PC-3 (cell line): Measurements from ENCODE around the gene TMEM132D.

Experiments
- EZH2 ChIP-seq: fragments of 300-600 bp; sonication (generic); IDR thresholded peaks from one replicate; pipeline ENCODE4 v1.6.1; 2017; ENCODE audit warnings: antibody characterized with exemption, mild to moderate bottlenecking, low read length; ENCODE audit not compliant: unreplicated experiment
- EZH2phosphoT487 ChIP-seq: fragments of 300-600 bp; sonication (generic); IDR thresholded peaks from 2 replicates; pipeline ENCODE4 v1.6.1; 2018; ENCODE audit warnings: mild to moderate bottlenecking, antibody characterized with exemption, low read length, borderline replicate concordance
- TF ChIP-seq, protein P1 (sequence below): fragments of 300-600 bp; sonication (generic); conservative IDR thresholded peaks from 2 replicates; pipeline ENCODE4 v1.5.1; 2017; ENCODE audit warnings: antibody characterized with exemption, low read depth, mild to moderate bottlenecking, low read length

DNA sequence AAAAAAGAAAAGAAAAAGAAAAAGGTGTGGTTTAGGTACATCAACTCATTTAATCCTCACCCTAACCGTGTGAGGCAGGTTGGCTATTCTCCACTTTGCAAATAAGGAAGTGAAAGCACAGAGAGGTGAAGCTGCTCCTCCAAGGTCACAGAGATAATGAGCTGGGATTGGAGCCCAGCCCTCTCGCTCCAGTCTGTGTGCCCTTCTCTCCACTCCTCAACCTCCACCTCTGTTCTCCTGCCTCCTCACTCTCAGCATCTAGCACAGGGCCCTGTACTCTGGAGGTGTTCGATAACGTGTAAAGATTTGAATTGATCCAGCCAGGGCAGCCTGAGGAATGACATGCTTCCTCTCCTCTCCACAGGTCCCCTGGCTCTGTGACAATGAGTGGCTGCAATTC lies 502.3 kb downstream of the TMEM132D start:
- TF ChIP-seq, protein P1, sequence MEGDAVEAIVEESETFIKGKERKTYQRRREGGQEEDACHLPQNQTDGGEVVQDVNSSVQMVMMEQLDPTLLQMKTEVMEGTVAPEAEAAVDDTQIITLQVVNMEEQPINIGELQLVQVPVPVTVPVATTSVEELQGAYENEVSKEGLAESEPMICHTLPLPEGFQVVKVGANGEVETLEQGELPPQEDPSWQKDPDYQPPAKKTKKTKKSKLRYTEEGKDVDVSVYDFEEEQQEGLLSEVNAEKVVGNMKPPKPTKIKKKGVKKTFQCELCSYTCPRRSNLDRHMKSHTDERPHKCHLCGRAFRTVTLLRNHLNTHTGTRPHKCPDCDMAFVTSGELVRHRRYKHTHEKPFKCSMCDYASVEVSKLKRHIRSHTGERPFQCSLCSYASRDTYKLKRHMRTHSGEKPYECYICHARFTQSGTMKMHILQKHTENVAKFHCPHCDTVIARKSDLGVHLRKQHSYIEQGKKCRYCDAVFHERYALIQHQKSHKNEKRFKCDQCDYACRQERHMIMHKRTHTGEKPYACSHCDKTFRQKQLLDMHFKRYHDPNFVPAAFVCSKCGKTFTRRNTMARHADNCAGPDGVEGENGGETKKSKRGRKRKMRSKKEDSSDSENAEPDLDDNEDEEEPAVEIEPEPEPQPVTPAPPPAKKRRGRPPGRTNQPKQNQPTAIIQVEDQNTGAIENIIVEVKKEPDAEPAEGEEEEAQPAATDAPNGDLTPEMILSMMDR, result no peak
- TF ChIP-seq EZH2 (no peak), EZH2phosphoT487 (no peak)
